GM23338 (cell line): Measurements from ENCODE around the gene BTN1A1. TPM values are rescaled to one million over a fixed set of nuclear protein-coding genes. Genes with fewer than 3 reads are reported as not detected.

ENCODE experiments used
- ATAC-seq: fragments of 200-7000 bp; cut with Tn5 transposase; 3 replicates; pipeline ENCODE4 v1.9.1; 2020
- DNase-seq: peaks from one replicate; pipeline ENCODE4 v3.0.0-alpha.2; 2015; ENCODE audit warnings: low spot score
- H2AFZ ChIP-seq: fragments of 200-600 bp; sonication (generic); 2 replicates; pipeline ENCODE4 v1.8.0; 2016; ENCODE audit warnings: antibody characterized with exemption, mild to moderate bottlenecking, moderate library complexity
- H3F3A ChIP-seq: fragments of 200-600 bp; sonication (generic); replicated peaks from 2 replicates; pipeline ENCODE4 v1.8.0; 2017; ENCODE audit warnings: antibody characterized with exemption, mixed run types, low read depth
- H3K27ac ChIP-seq: fragments of 200-600 bp; sonication (generic); 2 replicates; pipeline ENCODE4 v1.6.1; 2016; ENCODE audit warnings: low read depth
- H3K27me3 ChIP-seq: fragments of 200-600 bp; sonication (generic); 2 replicates; pipeline ENCODE4 v1.8.0; 2016; ENCODE audit warnings: mild to moderate bottlenecking, mixed run types, moderate library complexity; ENCODE audit not compliant: insufficient read depth
- H3K36me3 ChIP-seq: fragments of 200-600 bp; sonication (generic); 2 replicates; pipeline ENCODE4 v1.8.0; 2016; ENCODE audit warnings: mild to moderate bottlenecking; ENCODE audit not compliant: insufficient read depth
- H3K4me1 ChIP-seq: fragments of 200-600 bp; sonication (generic); 2 replicates; pipeline ENCODE4 v1.8.0; 2016; ENCODE audit warnings: mild to moderate bottlenecking, moderate library complexity; ENCODE audit not compliant: insufficient read depth
- H3K4me2 ChIP-seq: fragments of 200-600 bp; sonication (generic); 2 replicates; pipeline ENCODE4 v1.7.1; 2017; ENCODE audit warnings: mixed run types
- H3K4me3 ChIP-seq: fragments of 200-600 bp; sonication (generic); 2 replicates; pipeline ENCODE4 v1.6.1; 2016; ENCODE audit warnings: mixed run types
- H3K79me2 ChIP-seq: fragments of 200-600 bp; sonication (generic); replicated peaks from 2 replicates; pipeline ENCODE4 v1.8.0; 2017; ENCODE audit warnings: mild to moderate bottlenecking; ENCODE audit not compliant: insufficient read depth
- H3K9me2 ChIP-seq: fragments of 200-600 bp; sonication (generic); 2 replicates; pipeline ENCODE4 v1.8.0; 2017; ENCODE audit not compliant: insufficient read depth
- H4K20me1 ChIP-seq: fragments of 200-600 bp; sonication (generic); replicated peaks from 2 replicates; pipeline ENCODE4 v1.8.0; 2017; ENCODE audit warnings: mild to moderate bottlenecking; ENCODE audit not compliant: insufficient read depth
- H3K27ac Mint-ChIP-seq: 2 replicates; pipeline ENCODE4 v1.8.0; 2020; ENCODE audit warnings: inconsistent platforms, mild to moderate bottlenecking, moderate library complexity, mixed read lengths
- H3K27me3 Mint-ChIP-seq: 3 replicates; pipeline ENCODE4 v1.8.0; 2022; ENCODE audit warnings: low read depth, mild to moderate bottlenecking, moderate library complexity, mixed read lengths, inconsistent platforms; ENCODE audit not compliant: insufficient read depth, poor library complexity
- H3K36me3 Mint-ChIP-seq: 3 replicates; pipeline ENCODE4 v1.8.0; 2021; ENCODE audit warnings: low read depth, mild to moderate bottlenecking, inconsistent platforms, moderate library complexity, mixed read lengths
- H3K4me1 Mint-ChIP-seq: 3 replicates; pipeline ENCODE4 v1.8.0; 2020; ENCODE audit warnings: mild to moderate bottlenecking, inconsistent platforms, mixed read lengths
- H3K4me3 Mint-ChIP-seq: 3 replicates; pipeline ENCODE4 v1.8.0; 2021; ENCODE audit warnings: moderate library complexity, mild to moderate bottlenecking, inconsistent platforms, mixed read lengths
- H3K9me3 Mint-ChIP-seq: 3 replicates; pipeline ENCODE4 v1.8.0; 2020; ENCODE audit warnings: moderate library complexity, mild to moderate bottlenecking, inconsistent platforms, mixed read lengths
- EZH2 ChIP-seq: fragments of 200-600 bp; sonication (generic); IDR thresholded peaks from one replicate; pipeline ENCODE4 v1.8.0; 2017; ENCODE audit warnings: antibody characterized with exemption, mild to moderate bottlenecking, low read depth; ENCODE audit not compliant: unreplicated experiment
- EZH2phosphoT487 ChIP-seq: fragments of 200-600 bp; sonication (generic); IDR thresholded peaks from one replicate; pipeline ENCODE4 v1.8.1; 2018; ENCODE audit warnings: antibody characterized with exemption; ENCODE audit not compliant: unreplicated experiment
- polyA plus RNA-seq: library from polyadenylated mRNA; unstranded; fragments of >200 nt; fragmentation: Nextera tagmentation; extraction: Ambion mirVana; gene quantifications from 2 replicates; pipeline ENCODE4 v1.2.1, GENCODE V29; 2016
- total RNA-seq: library from RNA; depleted of rRNA; stranded (reverse); fragments of >200 nt; shearing (Covaris generic); gene quantifications from 2 replicates; pipeline ENCODE4 v1.2.3, GENCODE V29; 2014
- TF ChIP-seq, protein P1 (sequence below): IDR thresholded peaks from one replicate; pipeline ENCODE4 v1.6.1; 2018; ENCODE audit warnings: antibody characterized with exemption; ENCODE audit not compliant: unreplicated experiment
- TF ChIP-seq, protein P2 (sequence below), 2 experiments: fragments of 200-600 bp in 1 of 2; sonication (generic) in 1 of 2; conservative IDR thresholded peaks; 2 replicates each; pipeline versions ENCODE4 v1.5.1 to v1.6.1; 2016 to 2017; ENCODE audit warnings: antibody characterized with exemption in 2 of 2, low read depth in 2 of 2, mild to moderate bottlenecking in 2 of 2, moderate library complexity in 1 of 2
- TF ChIP-seq, protein P3 (sequence below): fragments of 250-450 bp; sonication (Bioruptor Pico); IDR thresholded peaks from 2 replicates; pipeline ENCODE4 v1.5.0; 2020; ENCODE audit warnings: mild to moderate bottlenecking, moderate library complexity

The BTN1A1 gene
- total and polyA plus RNA-seq, 2 experiments from 2014 or later: 0.13 to 0.38 TPM

DNA sequence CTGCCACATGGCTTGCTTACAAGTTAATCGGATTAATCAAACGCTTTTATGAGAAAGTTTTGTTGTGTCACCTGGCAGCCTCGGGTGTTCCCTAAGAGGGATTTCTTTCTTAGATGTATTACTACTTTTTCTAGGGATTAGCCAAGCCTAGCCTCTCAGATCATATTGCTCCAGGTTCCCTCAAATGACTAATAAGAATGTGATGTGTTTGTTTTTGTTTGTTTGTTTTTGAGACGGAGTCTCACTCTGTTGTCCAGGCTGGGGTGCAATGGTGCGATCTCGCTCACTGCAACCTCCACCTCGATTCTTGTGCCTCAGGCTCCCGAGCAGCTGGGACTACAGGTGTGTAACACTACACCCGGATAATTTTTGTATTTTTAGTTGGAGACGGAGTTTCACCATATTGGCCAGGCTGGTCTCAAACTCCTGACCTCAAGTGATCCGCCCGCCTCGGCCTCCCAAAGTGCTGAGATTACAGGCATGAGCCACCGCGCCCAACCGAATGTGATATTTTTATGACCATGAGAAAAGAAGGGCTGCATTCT, 39.0 kb downstream of the BTN1A1 start:
- Histone ChIP-seq H3K4me2 (peak overlapping the region; percentile 94), H3K27me3 (no peaks in the 10 kb centered on the region), H3K36me3 (peaks cover 3% of the 10 kb centered on the region; the same call in 1 of the 2 replicates), H3K9me2 (no peaks in the 10 kb centered on the region), H4K20me1 (no peaks in the 10 kb centered on the region; the same call in 1 of the 2 replicates), H3K27ac (peak overlapping the region; percentile 89; the same call in 1 of the 2 replicates), H3F3A (0 out of 2 replicates have a peak, but pooled peaks cover 12% of the 10 kb centered on the region), H3K79me2 (peaks cover 41% of the 10 kb centered on the region), H3K4me1 (peaks cover 28% of the 10 kb centered on the region), H3K4me3 (peak overlapping the region; percentile 89), H2AFZ (peak overlapping the region; percentile 89; the same call in 1 of the 2 replicates)
- ATAC-seq: no peak
- no peak for DNase-seq
- peak overlapping the region; percentile 96 for H3K4me3 Mint-ChIP-seq
- H3K27me3 Mint-ChIP-seq: peaks cover 21% of the 10 kb centered on the region
- TF ChIP-seq, protein P1, sequence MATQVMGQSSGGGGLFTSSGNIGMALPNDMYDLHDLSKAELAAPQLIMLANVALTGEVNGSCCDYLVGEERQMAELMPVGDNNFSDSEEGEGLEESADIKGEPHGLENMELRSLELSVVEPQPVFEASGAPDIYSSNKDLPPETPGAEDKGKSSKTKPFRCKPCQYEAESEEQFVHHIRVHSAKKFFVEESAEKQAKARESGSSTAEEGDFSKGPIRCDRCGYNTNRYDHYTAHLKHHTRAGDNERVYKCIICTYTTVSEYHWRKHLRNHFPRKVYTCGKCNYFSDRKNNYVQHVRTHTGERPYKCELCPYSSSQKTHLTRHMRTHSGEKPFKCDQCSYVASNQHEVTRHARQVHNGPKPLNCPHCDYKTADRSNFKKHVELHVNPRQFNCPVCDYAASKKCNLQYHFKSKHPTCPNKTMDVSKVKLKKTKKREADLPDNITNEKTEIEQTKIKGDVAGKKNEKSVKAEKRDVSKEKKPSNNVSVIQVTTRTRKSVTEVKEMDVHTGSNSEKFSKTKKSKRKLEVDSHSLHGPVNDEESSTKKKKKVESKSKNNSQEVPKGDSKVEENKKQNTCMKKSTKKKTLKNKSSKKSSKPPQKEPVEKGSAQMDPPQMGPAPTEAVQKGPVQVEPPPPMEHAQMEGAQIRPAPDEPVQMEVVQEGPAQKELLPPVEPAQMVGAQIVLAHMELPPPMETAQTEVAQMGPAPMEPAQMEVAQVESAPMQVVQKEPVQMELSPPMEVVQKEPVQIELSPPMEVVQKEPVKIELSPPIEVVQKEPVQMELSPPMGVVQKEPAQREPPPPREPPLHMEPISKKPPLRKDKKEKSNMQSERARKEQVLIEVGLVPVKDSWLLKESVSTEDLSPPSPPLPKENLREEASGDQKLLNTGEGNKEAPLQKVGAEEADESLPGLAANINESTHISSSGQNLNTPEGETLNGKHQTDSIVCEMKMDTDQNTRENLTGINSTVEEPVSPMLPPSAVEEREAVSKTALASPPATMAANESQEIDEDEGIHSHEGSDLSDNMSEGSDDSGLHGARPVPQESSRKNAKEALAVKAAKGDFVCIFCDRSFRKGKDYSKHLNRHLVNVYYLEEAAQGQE: no peak
- TF ChIP-seq EZH2phosphoT487 (no peak), EZH2 (no peak)
- TF ChIP-seq, protein P2, sequence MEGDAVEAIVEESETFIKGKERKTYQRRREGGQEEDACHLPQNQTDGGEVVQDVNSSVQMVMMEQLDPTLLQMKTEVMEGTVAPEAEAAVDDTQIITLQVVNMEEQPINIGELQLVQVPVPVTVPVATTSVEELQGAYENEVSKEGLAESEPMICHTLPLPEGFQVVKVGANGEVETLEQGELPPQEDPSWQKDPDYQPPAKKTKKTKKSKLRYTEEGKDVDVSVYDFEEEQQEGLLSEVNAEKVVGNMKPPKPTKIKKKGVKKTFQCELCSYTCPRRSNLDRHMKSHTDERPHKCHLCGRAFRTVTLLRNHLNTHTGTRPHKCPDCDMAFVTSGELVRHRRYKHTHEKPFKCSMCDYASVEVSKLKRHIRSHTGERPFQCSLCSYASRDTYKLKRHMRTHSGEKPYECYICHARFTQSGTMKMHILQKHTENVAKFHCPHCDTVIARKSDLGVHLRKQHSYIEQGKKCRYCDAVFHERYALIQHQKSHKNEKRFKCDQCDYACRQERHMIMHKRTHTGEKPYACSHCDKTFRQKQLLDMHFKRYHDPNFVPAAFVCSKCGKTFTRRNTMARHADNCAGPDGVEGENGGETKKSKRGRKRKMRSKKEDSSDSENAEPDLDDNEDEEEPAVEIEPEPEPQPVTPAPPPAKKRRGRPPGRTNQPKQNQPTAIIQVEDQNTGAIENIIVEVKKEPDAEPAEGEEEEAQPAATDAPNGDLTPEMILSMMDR (conservative IDR thresholded peaks at IDR 0.05; ENCODE audit: low read depth in 2 of 2): no peak
- TF ChIP-seq, protein P3, sequence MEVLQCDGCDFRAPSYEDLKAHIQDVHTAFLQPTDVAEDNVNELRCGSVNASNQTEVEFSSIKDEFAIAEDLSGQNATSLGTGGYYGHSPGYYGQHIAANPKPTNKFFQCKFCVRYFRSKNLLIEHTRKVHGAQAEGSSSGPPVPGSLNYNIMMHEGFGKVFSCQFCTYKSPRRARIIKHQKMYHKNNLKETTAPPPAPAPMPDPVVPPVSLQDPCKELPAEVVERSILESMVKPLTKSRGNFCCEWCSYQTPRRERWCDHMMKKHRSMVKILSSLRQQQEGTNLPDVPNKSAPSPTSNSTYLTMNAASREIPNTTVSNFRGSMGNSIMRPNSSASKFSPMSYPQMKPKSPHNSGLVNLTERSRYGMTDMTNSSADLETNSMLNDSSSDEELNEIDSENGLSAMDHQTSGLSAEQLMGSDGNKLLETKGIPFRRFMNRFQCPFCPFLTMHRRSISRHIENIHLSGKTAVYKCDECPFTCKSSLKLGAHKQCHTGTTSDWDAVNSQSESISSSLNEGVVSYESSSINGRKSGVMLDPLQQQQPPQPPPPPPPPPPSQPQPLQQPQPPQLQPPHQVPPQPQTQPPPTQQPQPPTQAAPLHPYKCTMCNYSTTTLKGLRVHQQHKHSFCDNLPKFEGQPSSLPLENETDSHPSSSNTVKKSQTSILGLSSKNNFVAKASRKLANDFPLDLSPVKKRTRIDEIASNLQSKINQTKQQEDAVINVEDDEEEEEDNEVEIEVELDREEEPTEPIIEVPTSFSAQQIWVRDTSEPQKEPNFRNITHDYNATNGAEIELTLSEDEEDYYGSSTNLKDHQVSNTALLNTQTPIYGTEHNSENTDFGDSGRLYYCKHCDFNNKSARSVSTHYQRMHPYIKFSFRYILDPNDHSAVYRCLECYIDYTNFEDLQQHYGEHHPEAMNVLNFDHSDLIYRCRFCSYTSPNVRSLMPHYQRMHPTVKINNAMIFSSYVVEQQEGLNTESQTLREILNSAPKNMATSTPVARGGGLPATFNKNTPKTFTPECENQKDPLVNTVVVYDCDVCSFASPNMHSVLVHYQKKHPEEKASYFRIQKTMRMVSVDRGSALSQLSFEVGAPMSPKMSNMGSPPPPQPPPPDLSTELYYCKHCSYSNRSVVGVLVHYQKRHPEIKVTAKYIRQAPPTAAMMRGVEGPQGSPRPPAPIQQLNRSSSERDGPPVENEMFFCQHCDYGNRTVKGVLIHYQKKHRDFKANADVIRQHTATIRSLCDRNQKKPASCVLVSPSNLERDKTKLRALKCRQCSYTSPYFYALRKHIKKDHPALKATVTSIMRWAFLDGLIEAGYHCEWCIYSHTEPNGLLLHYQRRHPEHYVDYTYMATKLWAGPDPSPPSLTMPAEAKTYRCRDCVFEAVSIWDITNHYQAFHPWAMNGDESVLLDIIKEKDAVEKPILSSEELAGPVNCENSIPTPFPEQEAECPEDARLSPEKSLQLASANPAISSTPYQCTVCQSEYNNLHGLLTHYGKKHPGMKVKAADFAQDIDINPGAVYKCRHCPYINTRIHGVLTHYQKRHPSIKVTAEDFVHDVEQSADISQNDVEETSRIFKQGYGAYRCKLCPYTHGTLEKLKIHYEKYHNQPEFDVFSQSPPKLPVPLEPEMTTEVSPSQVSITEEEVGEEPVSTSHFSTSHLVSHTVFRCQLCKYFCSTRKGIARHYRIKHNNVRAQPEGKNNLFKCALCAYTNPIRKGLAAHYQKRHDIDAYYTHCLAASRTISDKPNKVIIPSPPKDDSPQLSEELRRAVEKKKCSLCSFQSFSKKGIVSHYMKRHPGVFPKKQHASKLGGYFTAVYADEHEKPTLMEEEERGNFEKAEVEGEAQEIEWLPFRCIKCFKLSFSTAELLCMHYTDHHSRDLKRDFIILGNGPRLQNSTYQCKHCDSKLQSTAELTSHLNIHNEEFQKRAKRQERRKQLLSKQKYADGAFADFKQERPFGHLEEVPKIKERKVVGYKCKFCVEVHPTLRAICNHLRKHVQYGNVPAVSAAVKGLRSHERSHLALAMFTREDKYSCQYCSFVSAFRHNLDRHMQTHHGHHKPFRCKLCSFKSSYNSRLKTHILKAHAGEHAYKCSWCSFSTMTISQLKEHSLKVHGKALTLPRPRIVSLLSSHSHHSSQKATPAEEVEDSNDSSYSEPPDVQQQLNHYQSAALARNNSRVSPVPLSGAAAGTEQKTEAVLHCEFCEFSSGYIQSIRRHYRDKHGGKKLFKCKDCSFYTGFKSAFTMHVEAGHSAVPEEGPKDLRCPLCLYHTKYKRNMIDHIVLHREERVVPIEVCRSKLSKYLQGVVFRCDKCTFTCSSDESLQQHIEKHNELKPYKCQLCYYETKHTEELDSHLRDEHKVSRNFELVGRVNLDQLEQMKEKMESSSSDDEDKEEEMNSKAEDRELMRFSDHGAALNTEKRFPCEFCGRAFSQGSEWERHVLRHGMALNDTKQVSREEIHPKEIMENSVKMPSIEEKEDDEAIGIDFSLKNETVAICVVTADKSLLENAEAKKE (CRISPR knock-in tag): no peak
- H3K27ac Mint-ChIP-seq: peak overlapping the region; percentile 98
- H3K9me3 Mint-ChIP-seq: peaks cover 9% of the 10 kb centered on the region; the same call in 2 of the 3 replicates
- H3K4me1 Mint-ChIP-seq: peaks cover 23% of the 10 kb centered on the region
- peaks cover 18% of the 10 kb centered on the region for H3K36me3 Mint-ChIP-seq
